22Rv1 (cell line): ENCODE results near the gene MAP4.

ENCODE experiments used
- ZFX ChIP-seq: fragments of 450-650 bp; IDR thresholded peaks from 2 replicates; pipeline ENCODE4 v1.6.1; 2017; ENCODE audit warnings: antibody characterized with exemption, borderline replicate concordance
- TF ChIP-seq, protein P1 (sequence below): fragments of 450-650 bp; IDR thresholded peaks from 2 replicates; pipeline ENCODE4 v1.5.1; 2017; ENCODE audit warnings: mild to moderate bottlenecking

DNA sequence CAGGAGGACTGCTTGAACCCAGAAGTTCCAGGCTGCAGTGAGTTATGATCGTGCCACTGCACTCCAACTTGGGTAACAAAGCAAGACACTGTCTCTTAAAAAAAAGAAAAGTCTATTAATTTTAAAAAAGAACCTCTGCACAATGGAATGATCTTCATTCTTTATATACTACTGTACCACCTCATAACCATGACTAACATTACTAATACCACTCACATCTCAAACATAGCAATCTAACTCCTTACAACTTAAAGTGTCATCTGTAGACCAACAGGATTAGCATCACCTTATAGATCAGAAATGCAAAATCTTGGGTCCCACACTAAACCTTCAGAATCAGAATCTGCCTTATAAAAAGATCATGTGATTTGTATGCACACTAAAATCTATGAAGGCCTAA is 48.8 kb upstream of the MAP4 start:
- TF ChIP-seq, protein P1, sequence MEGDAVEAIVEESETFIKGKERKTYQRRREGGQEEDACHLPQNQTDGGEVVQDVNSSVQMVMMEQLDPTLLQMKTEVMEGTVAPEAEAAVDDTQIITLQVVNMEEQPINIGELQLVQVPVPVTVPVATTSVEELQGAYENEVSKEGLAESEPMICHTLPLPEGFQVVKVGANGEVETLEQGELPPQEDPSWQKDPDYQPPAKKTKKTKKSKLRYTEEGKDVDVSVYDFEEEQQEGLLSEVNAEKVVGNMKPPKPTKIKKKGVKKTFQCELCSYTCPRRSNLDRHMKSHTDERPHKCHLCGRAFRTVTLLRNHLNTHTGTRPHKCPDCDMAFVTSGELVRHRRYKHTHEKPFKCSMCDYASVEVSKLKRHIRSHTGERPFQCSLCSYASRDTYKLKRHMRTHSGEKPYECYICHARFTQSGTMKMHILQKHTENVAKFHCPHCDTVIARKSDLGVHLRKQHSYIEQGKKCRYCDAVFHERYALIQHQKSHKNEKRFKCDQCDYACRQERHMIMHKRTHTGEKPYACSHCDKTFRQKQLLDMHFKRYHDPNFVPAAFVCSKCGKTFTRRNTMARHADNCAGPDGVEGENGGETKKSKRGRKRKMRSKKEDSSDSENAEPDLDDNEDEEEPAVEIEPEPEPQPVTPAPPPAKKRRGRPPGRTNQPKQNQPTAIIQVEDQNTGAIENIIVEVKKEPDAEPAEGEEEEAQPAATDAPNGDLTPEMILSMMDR = no peak
- TF ChIP-seq ZFX = no peak
